Measurements from ENCODE around the gene LPAR1. TPM values are rescaled to one million over a fixed set of nuclear protein-coding genes. Genes with fewer than 3 reads are reported as not detected.

LPAR1 gene
- total RNA-seq, 1 donor from 2014 or later: 36.0 TPM

DNA sequence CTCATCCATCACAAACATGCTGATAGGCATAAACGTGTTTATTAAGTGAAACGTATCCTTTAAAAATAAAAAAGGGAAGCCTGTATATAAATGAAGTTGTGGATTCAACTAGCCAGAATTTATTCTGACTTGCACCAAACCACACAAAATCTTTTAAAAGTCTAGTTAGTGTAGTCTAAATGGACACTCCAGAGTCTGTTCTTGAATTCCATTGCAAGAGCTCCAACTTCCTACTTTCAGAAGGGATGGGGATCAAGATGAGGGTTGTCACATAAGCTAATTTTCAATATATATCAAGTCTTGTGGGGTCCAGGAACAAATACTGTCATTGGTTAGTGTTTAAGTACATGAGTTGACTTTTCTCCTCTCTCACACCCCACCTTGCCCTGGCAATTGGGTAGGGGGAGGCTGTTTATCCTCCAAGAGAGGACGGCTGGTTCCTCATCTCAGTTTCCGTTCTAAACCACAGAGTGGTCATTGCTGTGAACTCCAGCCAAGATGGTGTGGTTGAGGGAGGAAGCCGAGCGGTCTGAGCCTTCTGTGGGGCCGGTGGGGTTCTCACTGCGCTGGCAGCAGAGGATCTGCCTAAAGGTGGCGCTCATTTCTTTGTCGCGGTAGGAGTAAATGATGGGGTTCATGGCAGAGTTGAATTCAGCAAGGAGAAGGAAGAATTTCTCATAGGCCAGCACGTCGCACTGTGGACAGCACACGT lies 163.2 kb downstream of the LPAR1 start:
- Histone ChIP-seq H3K9me3 (ENCODE audit: low read depth) (no peaks in the 10 kb centered on the region), H3K4me3 (no peak overlapping the region), H3F3A (ENCODE audit: low read depth) (peaks cover 7% of the 10 kb centered on the region), H3K27me3 (no peaks in the 10 kb centered on the region), H3K27ac (no peak overlapping the region), H3K9ac (no peak overlapping the region), H2AFZ (replicated peaks) (no peak overlapping the region), H3K4me2 (no peak overlapping the region), H4K20me1 (ENCODE audit: low read depth) (no peaks in the 10 kb centered on the region), H3K36me3 (peaks cover 6% of the 10 kb centered on the region), H3K4me1 (peaks cover 3% of the 10 kb centered on the region), H3K79me2 (ENCODE audit: low read depth) (peaks cover 3% of the 10 kb centered on the region)
- peak; percentile 44 for DNase-seq (ENCODE audit: low spot score)
- Mint-ChIP-seq H3K9me3 (peaks cover 6% of the 10 kb centered on the region), H3K27ac (no peak overlapping the region), H3K4me3 (no peak overlapping the region), H3K4me1 (peaks cover 20% of the 10 kb centered on the region), H3K36me3 (peaks cover 8% of the 10 kb centered on the region), H3K27me3 (ENCODE audit: insufficient read depth, low read depth) (no peaks in the 10 kb centered on the region)
- TF ChIP-seq EZH2 (IDR thresholded peaks at IDR 0.05): no peak
- TF ChIP-seq CTCF (IDR thresholded peaks at IDR 0.05): peak; percentile 49
- no peak for TF ChIP-seq EZH2phosphoT487 (IDR thresholded peaks at IDR 0.05)

GRCh38 chr9:110872920-110873319 lies 165.3 kb downstream of the LPAR1 start:
- no peak overlapping the region for H3K9ac ChIP-seq
- peaks cover 3% of the 10 kb centered on the region for H3K79me2 ChIP-seq (ENCODE audit: low read depth)
- H3K27me3 Mint-ChIP-seq (ENCODE audit: insufficient read depth, low read depth): no peaks in the 10 kb centered on the region
- no peaks in the 10 kb centered on the region for H3K4me1 ChIP-seq
- H3K27ac Mint-ChIP-seq: no peak overlapping the region
- TF ChIP-seq EZH2 (IDR thresholded peaks at IDR 0.05): no peak
- no peak for TF ChIP-seq EZH2phosphoT487 (IDR thresholded peaks at IDR 0.05)
- TF ChIP-seq CTCF (IDR thresholded peaks at IDR 0.05): no peak
- no peak overlapping the region for H2AFZ ChIP-seq (replicated peaks)
- no peak overlapping the region for H3K4me2 ChIP-seq
- H3K36me3 Mint-ChIP-seq: peaks cover 6% of the 10 kb centered on the region
- H3K27me3 ChIP-seq: no peaks in the 10 kb centered on the region
- no peak overlapping the region for H3K27ac ChIP-seq
- no peak overlapping the region for H3K4me3 Mint-ChIP-seq
- no peak overlapping the region for H3K4me3 ChIP-seq
- H3F3A ChIP-seq (ENCODE audit: low read depth): peaks cover 2% of the 10 kb centered on the region
- H3K4me1 Mint-ChIP-seq: peaks cover 13% of the 10 kb centered on the region
- H4K20me1 ChIP-seq (ENCODE audit: low read depth): no peaks in the 10 kb centered on the region
- H3K9me3 ChIP-seq (ENCODE audit: low read depth): no peaks in the 10 kb centered on the region
- H3K36me3 ChIP-seq: peaks cover 6% of the 10 kb centered on the region
- DNase-seq (ENCODE audit: low spot score): no peak
- peaks cover 2% of the 10 kb centered on the region for H3K9me3 Mint-ChIP-seq

DNA sequence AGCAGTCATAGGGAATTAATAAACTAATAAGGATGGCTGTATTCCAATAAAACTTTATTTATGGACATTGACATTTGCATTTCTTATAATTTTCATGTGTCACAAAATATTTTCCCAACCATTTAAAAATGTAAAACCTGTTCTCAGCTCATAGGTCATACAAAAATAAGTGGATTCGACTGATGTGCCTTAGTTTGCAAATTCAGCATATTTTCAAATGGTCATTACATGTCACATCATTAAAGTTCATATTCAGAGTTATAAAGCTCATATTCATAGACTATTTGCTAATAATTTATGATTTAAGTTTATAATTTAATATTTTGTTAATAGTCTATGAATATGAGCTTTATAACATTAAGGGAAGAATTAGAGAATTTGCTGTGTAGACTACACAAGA lies 166.5 kb downstream of the LPAR1 start:
- H3K27me3 Mint-ChIP-seq (ENCODE audit: insufficient read depth, low read depth): no peaks in the 10 kb centered on the region
- H4K20me1 ChIP-seq (ENCODE audit: low read depth): no peaks in the 10 kb centered on the region
- no peak overlapping the region for H3K27ac Mint-ChIP-seq
- H3K27ac ChIP-seq: no peak overlapping the region
- no peak overlapping the region for H3K4me2 ChIP-seq
- peaks cover 2% of the 10 kb centered on the region for H3K79me2 ChIP-seq (ENCODE audit: low read depth)
- TF ChIP-seq CTCF (IDR thresholded peaks at IDR 0.05) (no peak), EZH2 (IDR thresholded peaks at IDR 0.05) (no peak), EZH2phosphoT487 (IDR thresholded peaks at IDR 0.05) (no peak)
- H3F3A ChIP-seq (ENCODE audit: low read depth): no peaks in the 10 kb centered on the region
- no peaks in the 10 kb centered on the region for H3K9me3 ChIP-seq (ENCODE audit: low read depth)
- H3K4me3 Mint-ChIP-seq: no peak overlapping the region
- H2AFZ ChIP-seq (replicated peaks): no peak overlapping the region
- peaks cover 6% of the 10 kb centered on the region for H3K36me3 ChIP-seq
- peaks cover 2% of the 10 kb centered on the region for H3K9me3 Mint-ChIP-seq
- no peak overlapping the region for H3K9ac ChIP-seq
- H3K4me3 ChIP-seq: no peak overlapping the region
- H3K4me1 Mint-ChIP-seq: peaks cover 1% of the 10 kb centered on the region
- no peak for DNase-seq (ENCODE audit: low spot score)
- no peaks in the 10 kb centered on the region for H3K4me1 ChIP-seq
- no peaks in the 10 kb centered on the region for H3K27me3 ChIP-seq
- H3K36me3 Mint-ChIP-seq: peaks cover 6% of the 10 kb centered on the region
